Measurements from ENCODE around the gene TBC1D24.

Gene TBC1D24

GRCh38 chr16:2472488-2472864 is 2.5 kb upstream of the TBC1D24 start:
- Histone ChIP-seq H3K79me2 (no peaks in the 10 kb centered on the region), H3K27ac (no peak overlapping the region), H3K36me3 (ENCODE audit: control insufficient read depth, insufficient read depth, low read length) (no peaks in the 10 kb centered on the region), H3K4me1 (peaks cover 15% of the 10 kb centered on the region), H3K9ac (no peak overlapping the region), H3K9me3 (ENCODE audit: control insufficient read depth, low read length) (no peaks in the 10 kb centered on the region), H3K4me3 (ENCODE audit: low read depth, low read length) (no peak overlapping the region), H3K27me3 (ENCODE audit: control insufficient read depth, insufficient read depth, low read length) (no peaks in the 10 kb centered on the region), H2AFZ (no peak overlapping the region), H3K4me2 (ENCODE audit: low read length) (no peak overlapping the region)
- TF ChIP-seq CTCF (IDR thresholded peaks at IDR 0.05) = no peak

- Histone ChIP-seq H3K9ac (no peak overlapping the region), H3K9me3 (ENCODE audit: control insufficient read depth, low read length) (no peaks in the 10 kb centered on the region), H3K27me3 (ENCODE audit: control insufficient read depth, insufficient read depth, low read length) (no peaks in the 10 kb centered on the region), H3K4me3 (ENCODE audit: low read depth, low read length) (no peak overlapping the region), H2AFZ (no peak overlapping the region), H3K4me2 (ENCODE audit: low read length) (peak overlapping the region; percentile 66), H3K36me3 (ENCODE audit: control insufficient read depth, insufficient read depth, low read length) (no peaks in the 10 kb centered on the region), H3K79me2 (no peaks in the 10 kb centered on the region), H3K4me1 (peaks cover 15% of the 10 kb centered on the region), H3K27ac (no peak overlapping the region)
- no peak for TF ChIP-seq CTCF (IDR thresholded peaks at IDR 0.05)
Observed at GRCh38 chr16:2472885-2473445, 2.0 kb upstream of the TBC1D24 start.

GRCh38 chr16:2473446-2473926 is 1.4 kb upstream of the TBC1D24 start:
- Histone ChIP-seq H3K79me2 (no peaks in the 10 kb centered on the region), H3K9ac (no peak overlapping the region), H3K4me1 (peaks cover 11% of the 10 kb centered on the region), H3K36me3 (ENCODE audit: control insufficient read depth, insufficient read depth, low read length) (no peaks in the 10 kb centered on the region), H3K27me3 (ENCODE audit: control insufficient read depth, insufficient read depth, low read length) (no peaks in the 10 kb centered on the region), H3K4me2 (ENCODE audit: low read length) (peak overlapping the region; percentile 66), H3K9me3 (ENCODE audit: control insufficient read depth, low read length) (no peaks in the 10 kb centered on the region), H2AFZ (peak overlapping the region; percentile 56), H3K4me3 (ENCODE audit: low read depth, low read length) (peak overlapping the region; percentile 11), H3K27ac (no peak overlapping the region)
- no peak for TF ChIP-seq CTCF (IDR thresholded peaks at IDR 0.05)

GRCh38 chr16:2473999-2474876 is 689 bp upstream of the TBC1D24 start:
- Histone ChIP-seq H3K4me3 (ENCODE audit: low read depth, low read length) (peak overlapping the region; percentile 64), H3K27ac (peak overlapping the region; percentile 45), H3K4me2 (ENCODE audit: low read length) (peak overlapping the region; percentile 99), H3K4me1 (peaks cover 6% of the 10 kb centered on the region), H3K9ac (no peak overlapping the region), H3K79me2 (no peaks in the 10 kb centered on the region), H2AFZ (peak overlapping the region; percentile 91), H3K36me3 (ENCODE audit: control insufficient read depth, insufficient read depth, low read length) (no peaks in the 10 kb centered on the region), H3K9me3 (ENCODE audit: control insufficient read depth, low read length) (no peaks in the 10 kb centered on the region), H3K27me3 (ENCODE audit: control insufficient read depth, insufficient read depth, low read length) (no peaks in the 10 kb centered on the region)
- peak; percentile 20 for TF ChIP-seq CTCF (IDR thresholded peaks at IDR 0.05)

All from parathyroid adenoma (tissue), 2 donors.